ENCODE measurements around the gene COA1.
"Not testable (repeated sequence)": the region's sequence is repeated elsewhere in the genome, so short reads cannot be mapped to it uniquely, and the experiment has no call there.

COA1 gene, protein sequence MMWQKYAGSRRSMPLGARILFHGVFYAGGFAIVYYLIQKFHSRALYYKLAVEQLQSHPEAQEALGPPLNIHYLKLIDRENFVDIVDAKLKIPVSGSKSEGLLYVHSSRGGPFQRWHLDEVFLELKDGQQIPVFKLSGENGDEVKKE

DNA sequence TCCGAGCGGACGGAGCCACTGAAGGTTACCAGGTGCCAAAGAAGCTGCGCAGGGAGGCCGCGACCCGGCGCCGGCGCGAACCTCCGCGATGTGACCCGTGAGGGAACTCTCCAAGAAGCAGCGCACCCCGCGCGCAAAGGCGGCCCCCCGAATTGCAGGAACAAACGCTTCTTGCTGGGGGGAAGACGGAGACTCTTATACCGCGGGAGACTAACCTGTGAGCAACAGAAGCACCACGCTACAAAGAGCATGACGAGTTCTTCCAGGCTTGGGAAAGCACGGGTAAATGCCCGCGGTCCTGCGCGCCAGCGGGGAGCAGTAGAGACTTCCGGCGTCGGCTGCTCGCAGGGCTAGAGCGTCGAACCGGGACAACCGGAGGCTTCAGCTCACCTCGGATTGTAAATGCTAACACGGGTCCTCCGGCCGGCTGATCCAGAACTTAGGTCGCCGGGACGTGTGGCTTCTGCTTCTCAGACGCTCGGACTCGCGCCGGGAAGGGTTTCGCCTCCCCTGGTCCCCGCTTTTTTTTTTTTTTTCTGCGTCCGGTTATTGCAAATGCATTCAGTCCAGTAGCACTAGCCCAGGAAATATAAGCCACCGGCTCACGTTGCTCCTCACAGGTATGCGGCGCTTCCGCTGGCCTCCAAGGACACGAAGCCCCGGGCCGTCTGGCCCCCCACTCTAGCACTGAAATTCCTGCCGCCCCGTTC is at the start of gene COA1:
Gene COA1, minus strand, starts transcription at position 310 of the 710 bp plus-strand sequence. CDS start 80,909 bp downstream, outside the sequence.
- peak; percentile 55 to 68 for DNase-seq (ENCODE audit: extremely low read depth in 1 of 2, low read depth in 1 of 2)

GRCh38 chr7:43778293-43779044 is 49.1 kb upstream of the COA1 start:
- not testable (repeated sequence) for DNase-seq (ENCODE audit: extremely low read depth in 1 of 2, low read depth in 1 of 2)

DNA sequence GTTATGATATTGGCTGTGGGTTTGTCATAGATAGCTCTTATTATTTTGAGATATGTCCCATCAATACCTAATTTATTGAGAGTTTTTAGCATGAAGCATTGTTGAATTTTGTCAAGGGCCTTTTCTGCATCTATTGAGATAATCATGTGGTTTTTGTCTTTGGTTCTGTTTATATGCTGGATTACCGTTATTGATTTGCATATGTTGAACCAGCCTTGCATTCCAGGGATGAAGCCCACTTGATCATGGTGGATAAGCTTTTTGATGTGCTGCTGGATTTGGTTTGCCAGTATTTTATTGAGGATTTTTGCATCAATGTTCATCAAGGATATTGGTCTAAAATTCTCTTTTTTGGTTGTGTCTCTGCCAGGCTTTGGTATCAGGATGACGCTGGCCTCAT is 45.9 kb upstream of the COA1 start:
- DNase-seq (ENCODE audit: extremely low read depth in 1 of 2, low read depth in 1 of 2) = not testable (repeated sequence)

DNA sequence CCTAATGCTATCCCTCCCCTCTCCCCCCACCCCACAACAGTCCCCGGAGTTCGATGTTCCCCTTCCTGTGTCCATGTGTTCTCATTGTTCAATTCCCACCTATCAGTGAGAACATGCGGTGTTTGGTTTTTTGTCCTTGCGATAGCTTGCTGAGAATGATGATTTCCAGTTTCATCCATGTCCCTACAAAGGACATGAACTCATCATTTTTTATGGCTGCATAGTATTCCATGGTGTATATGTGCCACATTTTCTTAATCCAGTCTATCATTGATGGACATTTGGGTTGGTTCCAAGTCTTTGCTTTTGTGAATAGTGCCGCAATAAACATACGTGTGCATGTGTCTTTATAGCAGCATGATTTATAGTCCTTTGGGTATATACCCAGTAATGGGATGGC is 43.9 kb upstream of the COA1 start:
- DNase-seq (ENCODE audit: extremely low read depth in 1 of 2, low read depth in 1 of 2) = not testable (repeated sequence)

GRCh38 chr7:43771573-43771972 is 42.2 kb upstream of the COA1 start:
- no peak for DNase-seq (ENCODE audit: extremely low read depth in 1 of 2, low read depth in 1 of 2)

- no peak for DNase-seq (ENCODE audit: extremely low read depth in 1 of 2, low read depth in 1 of 2)
These were observed 41.8 kb upstream of the COA1 start for GRCh38 chr7:43771128-43771527.

- DNase-seq (ENCODE audit: extremely low read depth in 1 of 2, low read depth in 1 of 2) = no peak
These were observed 40.6 kb upstream of the COA1 start for GRCh38 chr7:43769791-43770465.

DNA sequence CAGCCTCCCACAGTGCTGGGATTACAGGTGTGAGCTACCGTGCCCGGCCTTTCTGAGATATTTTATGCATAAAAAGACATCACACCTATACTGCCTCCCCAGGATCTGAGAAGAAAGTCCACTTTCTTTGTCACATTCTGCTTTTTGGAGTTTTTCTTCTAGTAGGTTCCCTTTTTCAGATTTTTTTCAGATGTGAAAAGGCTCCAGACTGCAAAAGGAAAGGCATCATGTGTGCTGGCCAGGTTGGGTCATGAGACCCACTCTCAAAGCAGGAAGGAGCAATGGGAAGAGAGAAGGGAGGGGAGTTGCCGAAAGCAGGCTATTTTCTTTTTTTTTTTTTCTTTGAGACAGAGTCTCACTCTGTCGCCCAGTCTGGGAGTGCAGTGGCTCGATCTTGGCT is 40.0 kb upstream of the COA1 start:
- no peak for DNase-seq (ENCODE audit: extremely low read depth in 1 of 2, low read depth in 1 of 2)

DNA sequence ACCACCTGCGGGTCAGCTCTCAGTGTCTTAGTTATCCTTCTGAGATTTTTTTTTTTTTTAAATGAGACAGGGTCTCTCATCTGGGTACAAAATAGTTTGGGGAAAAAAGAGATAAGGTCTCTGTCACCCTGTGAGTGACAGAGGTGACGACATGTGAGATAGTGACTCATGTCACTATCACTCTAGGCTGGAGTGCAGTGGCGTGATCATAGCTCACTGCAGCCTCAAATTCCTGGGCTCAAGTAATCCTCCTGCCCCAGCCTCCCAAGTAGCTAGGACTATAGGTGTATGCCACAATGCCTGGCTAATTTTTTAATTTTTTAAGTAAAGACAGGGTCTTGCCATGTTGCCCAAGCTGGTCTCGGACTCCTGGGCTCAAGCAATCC is 39.6 kb upstream of the COA1 start:
- no peak for DNase-seq (ENCODE audit: extremely low read depth in 1 of 2, low read depth in 1 of 2)

DNA sequence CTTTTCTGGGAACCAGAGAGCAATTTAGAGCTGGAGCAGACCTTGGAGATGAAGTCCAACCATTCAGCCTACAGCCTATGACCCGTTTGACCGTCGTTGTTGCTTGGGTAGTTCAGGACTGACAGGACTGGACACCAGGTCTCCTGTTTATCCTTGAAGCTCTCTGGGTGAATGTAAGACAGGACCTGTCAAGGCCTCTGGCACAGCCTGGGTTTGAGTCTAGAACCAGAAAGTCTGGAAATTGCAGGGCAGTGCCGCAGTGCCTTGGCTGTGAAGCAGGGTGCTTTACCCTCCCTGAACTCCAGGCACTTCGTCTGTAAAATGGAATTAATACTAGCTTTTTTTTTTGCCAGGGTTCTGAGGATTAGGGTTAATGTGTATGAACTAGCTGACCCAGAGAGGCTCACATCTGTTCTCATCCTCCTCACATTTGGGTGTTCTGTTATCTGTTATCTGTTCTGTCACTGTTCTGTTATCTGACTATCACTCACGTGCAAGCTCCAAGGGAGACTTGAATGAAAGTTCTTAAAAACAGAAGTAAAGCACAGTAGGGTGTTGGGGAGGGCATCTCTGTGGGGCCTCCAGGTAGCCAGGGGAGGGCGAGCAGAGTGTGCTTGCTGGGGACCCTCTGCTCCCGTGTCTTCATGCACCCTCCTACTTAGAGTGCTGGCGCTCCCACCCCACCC is 39.0 kb upstream of the COA1 start:
- no peak for DNase-seq (ENCODE audit: extremely low read depth in 1 of 2, low read depth in 1 of 2)

- DNase-seq (ENCODE audit: extremely low read depth in 1 of 2, low read depth in 1 of 2) = no peak
These were observed 38.0 kb upstream of the COA1 start for GRCh38 chr7:43767311-43767710.

DNA sequence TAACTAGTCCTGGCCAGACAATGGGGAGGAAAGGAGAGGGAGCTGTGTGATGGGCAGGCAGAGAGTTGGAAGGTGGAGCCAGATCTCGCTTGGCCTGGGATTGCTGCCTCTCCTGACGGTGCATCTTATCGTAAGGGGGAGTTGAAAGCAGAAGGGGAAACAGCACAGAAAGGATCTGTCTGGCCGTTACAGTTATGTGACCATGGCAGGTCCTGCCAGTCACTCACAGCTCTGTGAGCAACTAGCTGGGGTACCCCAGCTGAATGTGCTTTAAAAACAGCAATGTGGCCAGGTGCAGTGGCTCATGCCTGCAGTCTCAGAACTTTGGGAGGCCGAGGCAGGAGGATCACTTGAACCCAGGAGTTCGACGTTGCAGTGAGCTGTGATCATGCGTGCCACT is 37.2 kb upstream of the COA1 start:
- DNase-seq (ENCODE audit: extremely low read depth in 1 of 2, low read depth in 1 of 2) = no peak

- DNase-seq (ENCODE audit: extremely low read depth in 1 of 2, low read depth in 1 of 2) = no peak
These were observed 35.6 kb upstream of the COA1 start for GRCh38 chr7:43764807-43765491.

DNA sequence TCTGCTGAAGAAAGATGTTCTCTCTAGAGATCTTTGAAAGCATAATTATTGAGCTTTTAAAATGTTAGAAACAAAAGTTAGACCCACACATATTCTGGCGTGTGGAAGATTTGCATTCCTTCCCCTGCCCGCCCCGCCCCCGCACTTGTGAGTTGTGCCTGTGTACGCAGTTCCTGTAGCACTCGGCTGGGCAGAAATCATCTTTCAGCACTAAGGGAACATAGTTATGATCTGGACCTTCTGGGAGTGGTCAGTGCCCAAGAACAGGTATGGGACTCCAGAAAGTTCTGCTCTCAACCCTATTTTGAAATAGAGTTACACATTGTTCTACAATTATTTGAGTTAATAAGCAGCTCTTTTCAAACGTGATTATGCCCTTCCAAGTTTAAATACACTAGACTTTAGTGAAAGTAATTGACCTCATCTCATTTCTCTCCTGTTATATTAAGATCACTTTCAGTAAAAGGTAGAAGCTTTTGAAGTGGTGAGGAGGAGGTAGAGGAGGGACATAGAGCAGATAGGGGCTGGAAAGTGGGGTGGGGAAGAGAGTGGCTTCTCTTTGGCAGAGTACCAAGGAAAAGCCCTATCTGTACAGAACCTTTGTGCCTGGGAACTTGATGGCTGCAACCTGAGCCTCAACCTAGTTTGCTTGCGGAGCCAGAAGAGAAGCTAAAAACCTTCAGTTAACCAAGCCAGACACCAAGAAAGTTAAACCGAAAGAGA is 34.9 kb upstream of the COA1 start:
- DNase-seq (ENCODE audit: extremely low read depth in 1 of 2, low read depth in 1 of 2) = no peak

GRCh38 chr7:43763183-43763582 is 33.9 kb upstream of the COA1 start:
- DNase-seq (ENCODE audit: extremely low read depth in 1 of 2, low read depth in 1 of 2) = no peak

DNA sequence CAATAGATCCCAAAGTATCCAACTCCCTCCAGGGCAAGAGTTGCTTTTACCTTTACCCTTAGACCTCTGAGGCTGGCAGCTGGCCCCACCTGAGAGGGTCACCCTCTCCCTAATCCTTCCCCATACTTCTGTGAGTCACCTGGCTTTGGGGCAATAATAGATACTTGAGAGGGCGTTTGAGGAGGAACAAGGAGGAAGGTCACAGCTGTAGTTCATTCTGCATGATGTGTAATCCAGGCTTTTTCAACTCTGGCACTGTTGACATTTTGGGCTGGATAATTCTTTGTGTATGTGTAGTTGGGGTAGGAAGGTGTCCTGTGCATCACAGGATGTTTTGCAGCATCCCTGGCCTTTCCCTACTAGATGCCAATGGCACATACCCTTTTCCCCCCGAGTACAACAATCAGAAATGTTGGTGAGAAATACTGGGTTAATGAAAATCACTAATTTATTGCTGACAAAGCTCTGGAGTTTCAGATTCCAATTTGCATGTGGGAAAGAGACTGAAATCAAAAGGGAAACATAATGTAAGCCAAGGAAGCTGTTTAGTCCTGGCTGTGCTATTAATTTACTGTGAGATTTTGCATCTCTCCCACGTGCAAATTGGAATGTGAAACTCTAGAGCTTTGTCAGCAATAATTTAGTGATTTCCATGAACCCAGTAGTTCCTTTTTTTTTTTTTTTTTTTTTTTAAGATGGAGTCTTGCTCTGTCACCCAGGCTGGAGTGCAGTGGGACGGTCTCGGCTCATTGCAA is 32.8 kb upstream of the COA1 start:
- DNase-seq (ENCODE audit: extremely low read depth in 1 of 2, low read depth in 1 of 2) = no peak

GRCh38 chr7:43761382-43761781 is 32.1 kb upstream of the COA1 start:
- no peak for DNase-seq (ENCODE audit: extremely low read depth in 1 of 2, low read depth in 1 of 2)

DNA sequence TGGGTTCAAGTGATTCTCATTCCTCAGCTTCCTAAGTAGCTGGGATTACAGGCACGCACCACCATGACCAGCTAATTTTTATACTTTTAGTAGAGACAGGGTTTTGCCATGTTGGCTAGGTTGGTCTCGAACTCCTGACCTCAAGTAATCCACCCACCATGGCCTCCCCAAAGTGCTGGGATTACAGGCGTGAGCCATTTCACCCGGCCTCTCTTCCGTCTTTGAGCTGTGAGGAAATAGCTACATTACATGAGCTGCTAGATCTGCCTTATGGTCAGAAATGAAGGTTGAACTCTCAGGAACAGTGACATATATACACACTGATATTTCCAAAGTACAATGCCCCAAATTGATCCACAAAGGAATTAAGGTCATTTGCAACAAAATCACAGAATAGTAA is 31.5 kb upstream of the COA1 start:
- DNase-seq (ENCODE audit: extremely low read depth in 1 of 2, low read depth in 1 of 2) = no peak
